K562 (cell line): ENCODE results near the gene RELCH. TPM values are rescaled to one million over a fixed set of nuclear protein-coding genes. Genes with fewer than 3 reads are reported as not detected.

Experiments used
- ATAC-seq: fragments of 200-7000 bp; cut with Tn5 transposase; 3 replicates; pipeline ENCODE4 v1.9.1; 2020; ENCODE audit warnings: moderate library complexity
- BruUV-seq: library from RNA; stranded (reverse); fragments of 400-500 nt; replicated peaks from 2 replicates; lab custom pipeline; 2021; lab: Mats Ljungman, UMichigan
- CTCF ChIA-PET: fragments of 300-600 bp; formaldehyde crosslinking; extraction: SDS; loops from one replicate; lab custom pipeline; 2021; ENCODE audit warnings: low intra/inter-chr PET ratio; lab: Yijun Ruan, JAX
- POLR2A ChIA-PET: fragments of 300-600, 350-650 bp; sonication (Branson Sonifier 250); formaldehyde crosslinking; extraction: SDS; loops from one replicate; lab custom pipeline; 2021; ENCODE audit warnings: antibody characterized with exemption, inconsistent platforms; lab: Yijun Ruan, JAX
- DNase-seq, 4 experiments: peaks; one replicate each; pipeline versions ENCODE4 v3.0.0 to v3.0.0-alpha.2; 2011 to 2018; ENCODE audit warnings: low spot score in 3 of 4, mixed read lengths in 3 of 4; ENCODE audit errors: extremely low read depth in 1 of 4
- FAIRE-seq: peaks from 2 replicates; lab custom pipeline; 2011; peaks lifted over from hg19 to GRCh38; lab: Jason Lieb, UNC
- H2AFZ ChIP-seq: 2 replicates; pipeline ENCODE4 v1.6.0; 2011; ENCODE audit warnings: low read depth, low read length, control low read depth, inconsistent platforms
- H3K27ac ChIP-seq: fragments of 200-600 bp; 3 replicates; pipeline ENCODE4 v1.8.0; 2011; ENCODE audit warnings: low read depth, mild to moderate bottlenecking, control low read depth, inconsistent platforms, low read length, moderate library complexity, mixed read lengths; ENCODE audit errors: extremely low read depth
- H3K27me3 ChIP-seq, 2 experiments: fragments of 300-600 bp in 1 of 2; 2 replicates in 1 of 2; 3 replicates in 1 of 2; pipeline versions ENCODE4 v1.6.0 to v1.8.0; 2011; ENCODE audit warnings: inconsistent platforms in 2 of 2, low read length in 2 of 2, mild to moderate bottlenecking in 1 of 2, mixed read lengths in 1 of 2, moderate library complexity in 1 of 2; ENCODE audit not compliant: control insufficient read depth in 2 of 2, insufficient read depth in 2 of 2
- H3K36me3 ChIP-seq: fragments of 300-600 bp; 3 replicates; pipeline ENCODE4 v1.8.0; 2011; ENCODE audit warnings: mild to moderate bottlenecking, low read length, inconsistent platforms; ENCODE audit not compliant: control insufficient read depth, insufficient read depth
- H3K4me1 ChIP-seq, 2 experiments: fragments of 200-600 bp in 1 of 2; replicated peaks in 1 of 2; 2 replicates in 1 of 2; 3 replicates in 1 of 2; pipeline versions ENCODE4 v1.5.1 to v1.8.0; 2011; ENCODE audit warnings: inconsistent platforms in 2 of 2, low read length in 2 of 2, mild to moderate bottlenecking in 1 of 2, mixed read lengths in 1 of 2, moderate library complexity in 1 of 2; ENCODE audit not compliant: control insufficient read depth in 2 of 2, insufficient read depth in 2 of 2
- H3K4me2 ChIP-seq: 2 replicates; pipeline ENCODE4 v1.6.1; 2011; ENCODE audit warnings: low read length, control low read depth, inconsistent platforms, mixed read lengths; ENCODE audit not compliant: insufficient read depth
- H3K4me3 ChIP-seq: fragments of 200-600 bp; sonication (generic), shearing (Covaris generic); 2 replicates; pipeline ENCODE4 v1.5.1; 2016; ENCODE audit warnings: control low read depth, inconsistent platforms
- H3K79me2 ChIP-seq: fragments of 200-600 bp; 3 replicates; pipeline ENCODE4 v1.8.0; 2011; ENCODE audit warnings: low read length, inconsistent platforms; ENCODE audit not compliant: control insufficient read depth, insufficient read depth
- H3K9ac ChIP-seq, 2 experiments: 2 replicates each; pipeline versions ENCODE4 v1.6.0 to v1.6.1; 2011; ENCODE audit warnings: low read depth in 2 of 2, low read length in 2 of 2, control low read depth in 1 of 2, inconsistent platforms in 1 of 2, mild to moderate bottlenecking in 1 of 2, mixed read lengths in 1 of 2; ENCODE audit not compliant: insufficient read depth in 1 of 2
- H3K9me1 ChIP-seq: one replicate; pipeline ENCODE4 v1.6.0; 2011; ENCODE audit warnings: inconsistent platforms, mild to moderate bottlenecking, low read length, moderate library complexity; ENCODE audit not compliant: control insufficient read depth, insufficient read depth
- H3K9me3 ChIP-seq: replicated peaks from 2 replicates; pipeline ENCODE4 v1.5.1; 2011; ENCODE audit warnings: low read depth, low read length, inconsistent platforms; ENCODE audit not compliant: control insufficient read depth, insufficient read depth
- H4K20me1 ChIP-seq: replicated peaks from 2 replicates; pipeline ENCODE4 v1.6.1; 2011; ENCODE audit warnings: low read length, inconsistent platforms, mixed read lengths; ENCODE audit not compliant: control insufficient read depth, insufficient read depth
- CBX2 ChIP-seq: fragments of 200-600 bp; sonication (generic); IDR thresholded peaks from one replicate; pipeline ENCODE4 v1.6.1; 2012; ENCODE audit warnings: mild to moderate bottlenecking, low read length, inconsistent platforms; ENCODE audit not compliant: insufficient read depth, poor library complexity, severe bottlenecking
- CBX8 ChIP-seq: fragments of 200-600 bp; sonication (generic); IDR thresholded peaks from 2 replicates; pipeline ENCODE4 v1.6.1; 2012; ENCODE audit warnings: borderline replicate concordance, mixed run types, low read depth, mild to moderate bottlenecking, moderate library complexity, mixed read lengths, low read length, control low read depth, inconsistent platforms; ENCODE audit not compliant: poor library complexity, severe bottlenecking; ENCODE audit errors: extremely low read depth
- NRF1 ChIP-seq, 2 experiments: fragments of 450-650 bp; IDR thresholded peaks in 1 of 2; conservative IDR thresholded peaks in 1 of 2; 2 replicates each; pipeline ENCODE4 v1.6.1; 2014; ENCODE audit warnings: mild to moderate bottlenecking in 2 of 2
- NUFIP1 ChIP-seq: fragments of 450-650 bp; IDR thresholded peaks from 2 replicates; pipeline ENCODE4 v1.6.1; 2018; ENCODE audit not compliant: partially characterized antibody
- ZFP36 ChIP-seq: fragments of 150-350 bp; IDR thresholded peaks from 2 replicates; pipeline ENCODE4 v1.6.1; 2018; ENCODE audit warnings: low read length, low read depth; ENCODE audit not compliant: partially characterized antibody
- ZNF318 ChIP-seq, 2 experiments: fragments of 450-650 bp; IDR thresholded peaks; 2 replicates each; pipeline ENCODE4 v1.6.1; 2016; ENCODE audit warnings: mild to moderate bottlenecking in 2 of 2, borderline replicate concordance in 1 of 2, low read depth in 1 of 2, moderate library complexity in 1 of 2
- WGBS: fragments of 100-300 bp; shearing (Covaris generic); methylation state at CpG from one replicate; pipeline ENCODE4 v1.1.6; 2016; ENCODE audit warnings: low coverage, mixed read lengths; ENCODE audit not compliant: insufficient coverage; ENCODE audit errors: missing lambda C conversion rate; 5-methylcytosine and 5-hydroxymethylcytosine counted together
- in situ Hi-C: fragments of 300-500 bp; cut with MboI; formaldehyde crosslinking; loops from 4 replicates; pipeline ENCODE4 v1.15.0; 2018; ENCODE audit warnings: inconsistent platforms, mixed read lengths
- intact Hi-C: fragments of 100-400 bp; cut with micrococcal nuclease; formaldehyde crosslinking; loops from 2 replicates; pipeline ENCODE4 v1.14.2; 2022
- polyA plus RNA-seq, 8 experiments: library from polyadenylated mRNA; depleted of rRNA in 4 of 8; stranded (reverse) in 5 of 8; unstranded in 3 of 8; fragments of >200 nt; fragmentation: Nextera tagmentation in 2 of 8; fragmentation: Illumina TruSeq in 1 of 8; extraction: Ambion mirVana in 2 of 8; extraction: Trizol in 1 of 8; gene quantifications; 2 replicates each; pipeline versions ENCODE4 v1.2.1 to v1.2.3, GENCODE V29; 2011 to 2014; ENCODE audit warnings: inconsistent platforms in 1 of 8, missing spikeins in 1 of 8
- total RNA-seq, 7 experiments: library from RNA; depleted of rRNA in 6 of 7; stranded (reverse); fragments of >200 nt in 6 of 7; fragmentation: Illumina TruSeq in 2 of 7; extraction: Trizol in 2 of 7; gene quantifications; 2 replicates each; pipeline versions ENCODE4 v1.2.1 to v1.2.3, GENCODE V29; 2011 to 2021; ENCODE audit warnings: low replicate concordance in 1 of 7

The RELCH gene
- total and polyA plus RNA-seq, 9 of the 15 experiments (the other 6 are each of a cell fraction or from before 2014, with no cell fraction given): 1.4 to 13.6 (median 7.6) TPM

GRCh38 chr18:62325806-62326645, 139.0 kb downstream of the RELCH start:
- no peak for ATAC-seq
- DNase-seq: no peak
- WGBS: 12% methylated on average over 26 of the region's 45 CpGs
- Histone ChIP-seq H3K4me3 (peak overlapping the region; percentile 37), H3K27me3 (peaks cover 20 to 36% of the 10 kb centered on the region in 2 experiments), H3K4me2 (peak overlapping the region; percentile 52), H3K9me1 (no peaks in the 10 kb centered on the region), H3K36me3 (no peaks in the 10 kb centered on the region), H3K4me1 (peaks cover 4 to 20% of the 10 kb centered on the region in 2 experiments; a peak in 3 of 5 replicates), H2AFZ (peak overlapping the region; percentile 72), H3K9ac (peak overlapping the region in 1 of 2 experiments; percentile 79; a peak in 2 of 4 replicates), H4K20me1 (no peaks in the 10 kb centered on the region; the same call in 1 of the 2 replicates), H3K79me2 (no peaks in the 10 kb centered on the region), H3K27ac (no peak overlapping the region), H3K9me3 (no peaks in the 10 kb centered on the region)
- no peak for FAIRE-seq
- BruUV-seq: no TSS peak
- in situ Hi-C loops (no loop called here), intact Hi-C loops (loop anchor here (10.0 kb wide), 1 partner anchor 141 kb away; the partner anchor contains the start of genes PIGN and RELCH)
- CTCF ChIA-PET: no interaction called here
- TF ChIP-seq CBX2 (peak; percentile 98), ZNF318 (IDR thresholded peaks at IDR 0.05; ENCODE audit: borderline replicate concordance in 1 of 2, low read depth in 1 of 2) (no peak), NUFIP1 (no peak), NRF1 (conservative IDR thresholded peaks at IDR 0.05 in 1 of 2, IDR thresholded peaks at IDR 0.05 in 1 of 2) (0 out of 4 replicates have a peak, but pooled peaks of 1 of the 2 experiments have one; percentile 17), CBX8 (peak; percentile 89), ZFP36 (peak; percentile 9)
- POLR2A ChIA-PET: no interaction called here
